Astrocyte (in vitro differentiated cells and primary cell): ENCODE measurements around the gene INSYN1.

Experiments
- EZH2 ChIP-seq: IDR thresholded peaks from 2 replicates; pipeline ENCODE4 v1.6.1; 2012; ENCODE audit warnings: mild to moderate bottlenecking, low read length, inconsistent platforms; ENCODE audit not compliant: insufficient read depth
- TF ChIP-seq, protein P1 (sequence below): IDR thresholded peaks from 2 replicates; pipeline ENCODE4 v1.5.1; 2011; ENCODE audit warnings: low read depth, mild to moderate bottlenecking, inconsistent platforms, low read length, moderate library complexity; ENCODE audit not compliant: insufficient read depth

GRCh38 chr15:73722425-73722824 is 30.7 kb downstream of the INSYN1 start:
- TF ChIP-seq, protein P1, sequence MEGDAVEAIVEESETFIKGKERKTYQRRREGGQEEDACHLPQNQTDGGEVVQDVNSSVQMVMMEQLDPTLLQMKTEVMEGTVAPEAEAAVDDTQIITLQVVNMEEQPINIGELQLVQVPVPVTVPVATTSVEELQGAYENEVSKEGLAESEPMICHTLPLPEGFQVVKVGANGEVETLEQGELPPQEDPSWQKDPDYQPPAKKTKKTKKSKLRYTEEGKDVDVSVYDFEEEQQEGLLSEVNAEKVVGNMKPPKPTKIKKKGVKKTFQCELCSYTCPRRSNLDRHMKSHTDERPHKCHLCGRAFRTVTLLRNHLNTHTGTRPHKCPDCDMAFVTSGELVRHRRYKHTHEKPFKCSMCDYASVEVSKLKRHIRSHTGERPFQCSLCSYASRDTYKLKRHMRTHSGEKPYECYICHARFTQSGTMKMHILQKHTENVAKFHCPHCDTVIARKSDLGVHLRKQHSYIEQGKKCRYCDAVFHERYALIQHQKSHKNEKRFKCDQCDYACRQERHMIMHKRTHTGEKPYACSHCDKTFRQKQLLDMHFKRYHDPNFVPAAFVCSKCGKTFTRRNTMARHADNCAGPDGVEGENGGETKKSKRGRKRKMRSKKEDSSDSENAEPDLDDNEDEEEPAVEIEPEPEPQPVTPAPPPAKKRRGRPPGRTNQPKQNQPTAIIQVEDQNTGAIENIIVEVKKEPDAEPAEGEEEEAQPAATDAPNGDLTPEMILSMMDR, result no peak
- no peak for TF ChIP-seq EZH2
